T-helper 2 cell treated with Interferon-gamma antibody and Interleukin-4, amounts not matched to agents 5 μg/mL and 100 μg/mL, for 36 hours (primary cell): ENCODE data around the gene CELSR2.

Source experiments
- DNase-seq: peaks from one replicate; pipeline ENCODE4 v3.0.0; 2021; ENCODE audit warnings: low spot score
- H3K27ac Mint-ChIP-seq: one replicate; pipeline ENCODE4 v1.8.0; 2021; ENCODE audit warnings: mild to moderate bottlenecking, mixed read lengths
- H3K27me3 Mint-ChIP-seq: one replicate; pipeline ENCODE4 v1.8.0; 2021; ENCODE audit warnings: low read depth, mixed read lengths
- H3K36me3 Mint-ChIP-seq: one replicate; pipeline ENCODE4 v1.8.0; 2021; ENCODE audit warnings: low read depth, mixed read lengths
- H3K4me1 Mint-ChIP-seq: one replicate; pipeline ENCODE4 v1.8.0; 2021; ENCODE audit warnings: low read depth, mixed read lengths
- H3K4me3 Mint-ChIP-seq: one replicate; pipeline ENCODE4 v1.8.0; 2022; ENCODE audit warnings: mild to moderate bottlenecking, moderate library complexity, mixed read lengths
- H3K9me3 Mint-ChIP-seq: one replicate; pipeline ENCODE4 v1.8.0; 2021; ENCODE audit warnings: mixed read lengths

CELSR2 gene

GRCh38 chr1:109259674-109260557 lies 10.6 kb downstream of the CELSR2 start:
- Mint-ChIP-seq H3K4me3 (no peak overlapping the region), H3K27me3 (peaks cover 2% of the 10 kb centered on the region), H3K36me3 (no peaks in the 10 kb centered on the region), H3K9me3 (no peaks in the 10 kb centered on the region), H3K27ac (no peak overlapping the region), H3K4me1 (peaks cover 2% of the 10 kb centered on the region)
- DNase-seq: no peak

- DNase-seq: no peak
- Mint-ChIP-seq H3K27ac (no peak overlapping the region), H3K4me3 (no peak overlapping the region), H3K27me3 (no peaks in the 10 kb centered on the region), H3K9me3 (no peaks in the 10 kb centered on the region), H3K36me3 (no peaks in the 10 kb centered on the region), H3K4me1 (peaks cover 2% of the 10 kb centered on the region)
Observed at GRCh38 chr1:109261006-109261405, 11.7 kb downstream of the CELSR2 start.

GRCh38 chr1:109261578-109261977 lies 12.2 kb downstream of the CELSR2 start:
- Mint-ChIP-seq H3K4me1 (peaks cover 2% of the 10 kb centered on the region), H3K36me3 (no peaks in the 10 kb centered on the region), H3K27me3 (no peaks in the 10 kb centered on the region), H3K4me3 (no peak overlapping the region), H3K27ac (no peak overlapping the region), H3K9me3 (no peaks in the 10 kb centered on the region)
- DNase-seq: no peak

GRCh38 chr1:109262231-109263055 lies 13.1 kb downstream of the CELSR2 start:
- Mint-ChIP-seq H3K27ac (no peak overlapping the region), H3K27me3 (no peaks in the 10 kb centered on the region), H3K9me3 (no peaks in the 10 kb centered on the region), H3K36me3 (no peaks in the 10 kb centered on the region), H3K4me1 (peaks cover 2% of the 10 kb centered on the region), H3K4me3 (no peak overlapping the region)
- DNase-seq: no peak

GRCh38 chr1:109263234-109263596 lies 13.9 kb downstream of the CELSR2 start:
- no peaks in the 10 kb centered on the region for H3K27me3 Mint-ChIP-seq

GRCh38 chr1:109263597-109264378 lies 14.4 kb downstream of the CELSR2 start:
- no peak overlapping the region for H3K4me3 Mint-ChIP-seq
- peaks cover 2% of the 10 kb centered on the region for H3K4me1 Mint-ChIP-seq
- peak; percentile 74 for DNase-seq
- H3K27ac Mint-ChIP-seq: peak overlapping the region; percentile 21
- no peaks in the 10 kb centered on the region for H3K36me3 Mint-ChIP-seq
- H3K9me3 Mint-ChIP-seq: no peaks in the 10 kb centered on the region
- no peaks in the 10 kb centered on the region for H3K27me3 Mint-ChIP-seq

More at GRCh38 chr1:109263234-109263596, 13.9 kb downstream of the CELSR2 start:
- no peak overlapping the region for H3K27ac Mint-ChIP-seq
- H3K4me3 Mint-ChIP-seq: no peak overlapping the region
- no peaks in the 10 kb centered on the region for H3K36me3 Mint-ChIP-seq
- H3K9me3 Mint-ChIP-seq: no peaks in the 10 kb centered on the region
- DNase-seq: no peak
- peaks cover 2% of the 10 kb centered on the region for H3K4me1 Mint-ChIP-seq

GRCh38 chr1:109264379-109264755 lies 15.0 kb downstream of the CELSR2 start:
- Mint-ChIP-seq H3K4me3 (no peak overlapping the region), H3K27ac (no peak overlapping the region), H3K36me3 (no peaks in the 10 kb centered on the region), H3K4me1 (peaks cover 2% of the 10 kb centered on the region), H3K27me3 (no peaks in the 10 kb centered on the region), H3K9me3 (no peaks in the 10 kb centered on the region)
- no peak for DNase-seq

- Mint-ChIP-seq H3K4me1 (peaks cover 2% of the 10 kb centered on the region), H3K4me3 (no peak overlapping the region), H3K27ac (no peak overlapping the region), H3K36me3 (no peaks in the 10 kb centered on the region), H3K27me3 (no peaks in the 10 kb centered on the region), H3K9me3 (no peaks in the 10 kb centered on the region)
- DNase-seq: no peak
Observed at GRCh38 chr1:109265016-109265415, 15.7 kb downstream of the CELSR2 start.

- Mint-ChIP-seq H3K27me3 (no peaks in the 10 kb centered on the region), H3K36me3 (no peaks in the 10 kb centered on the region), H3K9me3 (no peaks in the 10 kb centered on the region)
Observed at GRCh38 chr1:109265741-109266330, 16.5 kb downstream of the CELSR2 start.

GRCh38 chr1:109266965-109267364 lies 17.6 kb downstream of the CELSR2 start:
- no peaks in the 10 kb centered on the region for H3K27me3 Mint-ChIP-seq
- H3K27ac Mint-ChIP-seq: no peak overlapping the region
- H3K4me3 Mint-ChIP-seq: no peak overlapping the region
- H3K4me1 Mint-ChIP-seq: peaks cover 2% of the 10 kb centered on the region
- no peaks in the 10 kb centered on the region for H3K36me3 Mint-ChIP-seq
- DNase-seq: no peak
- H3K9me3 Mint-ChIP-seq: no peaks in the 10 kb centered on the region

More at GRCh38 chr1:109265741-109266330, 16.5 kb downstream of the CELSR2 start:
- Mint-ChIP-seq H3K27ac (no peak overlapping the region), H3K4me3 (no peak overlapping the region), H3K4me1 (peaks cover 2% of the 10 kb centered on the region)
- DNase-seq: no peak

- Mint-ChIP-seq H3K36me3 (no peaks in the 10 kb centered on the region), H3K27ac (no peak overlapping the region), H3K4me3 (no peak overlapping the region), H3K27me3 (no peaks in the 10 kb centered on the region), H3K9me3 (no peaks in the 10 kb centered on the region), H3K4me1 (peaks cover 2% of the 10 kb centered on the region)
- DNase-seq: no peak
Observed at GRCh38 chr1:109267743-109268300, 18.5 kb downstream of the CELSR2 start.

- Mint-ChIP-seq H3K4me1 (no peaks in the 10 kb centered on the region), H3K27me3 (no peaks in the 10 kb centered on the region), H3K4me3 (no peak overlapping the region), H3K9me3 (no peaks in the 10 kb centered on the region), H3K27ac (no peak overlapping the region), H3K36me3 (no peaks in the 10 kb centered on the region)
- no peak for DNase-seq
Observed at GRCh38 chr1:109268431-109269211, 19.3 kb downstream of the CELSR2 start.
